ENCODE data around the gene TEX36. TPM values are rescaled to one million over a fixed set of nuclear protein-coding genes. Genes with fewer than 3 reads are reported as not detected.

Gene TEX36
- not detected in 2 replicates for total RNA-seq (2011; cell fraction: chromatin; rRNA removed; ENCODE audit: low replicate concordance)
- total RNA-seq (2011; cell fraction: nucleolus; rRNA removed), result not detected in 2 replicates
- not detected in 2 replicates for total RNA-seq (2011; cell fraction: nucleoplasm; rRNA removed)
- total RNA-seq (2014; rRNA removed) (not detected in 2 replicates), total RNA-seq (2014; rRNA removed; fragmentation: Illumina TruSeq; extraction: Trizol) (not detected in 2 replicates), total RNA-seq (2015; rRNA removed; fragmentation: Illumina TruSeq; extraction: Trizol) (not detected in 2 replicates), total RNA-seq (2021) (not detected in 2 replicates), polyA plus RNA-seq (2011; rRNA removed) (not detected in 2 replicates), polyA plus RNA-seq (2014; fragmentation: Illumina TruSeq; extraction: Trizol) (0.15 TPM in 1 of 2 replicates, not detected in the other), polyA plus RNA-seq (2014; fragmentation: Nextera tagmentation; extraction: Ambion mirVana) (under 1 TPM in 1 of 2 experiments, not detected in 1; 0.10 TPM), polyA plus RNA-seq (2014; rRNA removed) (0.82 TPM in 1 of 2 replicates, not detected in the other), polyA minus RNA-seq (2011; rRNA and poly(A)+ RNA removed) (not detected in 2 replicates), Bru-seq, nascent RNA (percentile 14 among the genes with signal in this experiment), BruChase-seq, experiment 1, labeled RNA remaining after a 2-hour chase (not detected), BruChase-seq, experiment 2, labeled RNA remaining after a 6-hour chase (percentile 4 among the genes with signal in this experiment)
- polyA plus RNA-seq (2011; cell fraction: cytosol; rRNA removed), result not detected in 2 replicates
- polyA plus RNA-seq (2011; cell fraction: nucleus; rRNA removed), result not detected in 2 replicates
- polyA plus RNA-seq (2012), result 0.09 TPM in 1 of 2 replicates, not detected in the other
- not detected in 2 replicates for polyA minus RNA-seq (2011; cell fraction: cytosol; rRNA and poly(A)+ RNA removed)
- not detected in 2 replicates for polyA minus RNA-seq (2011; cell fraction: nucleus; rRNA and poly(A)+ RNA removed)
- long read RNA-seq, experiment 1, result 0 reads
- long read RNA-seq, experiment 2, result 0 reads
- long read RNA-seq, experiment 3, partial matches to known transcripts, result 1 of 1 reads
- long read RNA-seq, experiment 3, other reads (novel, unspliced or antisense), result 0 of 1 reads

- Histone ChIP-seq H3K36me3 (ENCODE audit: control insufficient read depth, insufficient read depth, low read length) (no peaks in the 10 kb centered on the region), H2AFZ (ENCODE audit: low read depth, low read length) (no peak within 1 kb of the TSS), H3K4me2 (ENCODE audit: insufficient read depth, low read length) (no peak within 1 kb of the TSS), H3K27ac (ENCODE audit: extremely low read depth, low read depth, low read length) (no peak within 1 kb of the TSS), H3K4me1 (replicated peaks in 1 of 2; ENCODE audit: control insufficient read depth in 2 of 2, insufficient read depth in 2 of 2, low read length in 2 of 2) (no peaks in the 10 kb centered on the region), H3K9me1 (ENCODE audit: control insufficient read depth, insufficient read depth, low read length) (no peaks in the 10 kb centered on the region), H3K79me2 (ENCODE audit: control insufficient read depth, insufficient read depth, low read length) (no peaks in the 10 kb centered on the region), H3K27me3 (ENCODE audit: control insufficient read depth in 2 of 2, insufficient read depth in 2 of 2, low read length in 2 of 2) (peaks cover 8 to 27% of the 10 kb centered on the region in 2 experiments; a peak in 4 of 5 replicates), H3K4me3 (no peak within 1 kb of the TSS), H3K9ac (ENCODE audit: insufficient read depth in 1 of 2, low read depth in 2 of 2, low read length in 2 of 2) (no peak within 1 kb of the TSS), H4K20me1 (replicated peaks; ENCODE audit: control insufficient read depth, insufficient read depth, low read length) (no peaks in the 10 kb centered on the region), H3K9me3 (replicated peaks; ENCODE audit: control insufficient read depth, insufficient read depth, low read depth, low read length) (no peaks in the 10 kb centered on the region)
- POLR2A ChIA-PET, result no interaction called here
- CTCF ChIA-PET (ENCODE audit: low intra/inter-chr PET ratio), result no interaction called here
- intact Hi-C loops (cut with micrococcal nuclease), result no loop called here
- 0% methylated on average over 2 of the region's 3 CpGs for WGBS (ENCODE audit: insufficient coverage, low coverage, missing lambda C conversion rate)
- BruUV-seq (replicated peaks), result no TSS peak
- FAIRE-seq, result no peak
- DNase-seq (ENCODE audit: extremely low read depth in 1 of 4, low spot score in 3 of 4), result no peak
- in situ Hi-C loops (cut with MboI), result no loop called here
- ATAC-seq, result no peak
- TF ChIP-seq TFAP4 (CRISPR knock-in tag; IDR thresholded peaks at IDR 0.05; ENCODE audit: borderline replicate concordance) (no peak), ZNF41 (CRISPR knock-in tag; conservative IDR thresholded peaks at IDR 0.05) (no peak), ZNF197 (CRISPR knock-in tag; IDR thresholded peaks at IDR 0.05; ENCODE audit: low read depth) (no peak), GATA2 (CRISPR knock-in tag; IDR thresholded peaks at IDR 0.05) (no peak), ZNF699 (CRISPR knock-in tag; IDR thresholded peaks at IDR 0.05; ENCODE audit: insufficient replicate concordance) (no peak), HDAC2 (IDR thresholded peaks at IDR 0.05) (no peak), CBFA2T2 (conservative IDR thresholded peaks at IDR 0.05) (no peak), MYBL2 (IDR thresholded peaks at IDR 0.05; ENCODE audit: low read depth) (no peak), MYBL2 (CRISPR knock-in tag; IDR thresholded peaks at IDR 0.05; ENCODE audit: borderline replicate concordance) (no peak), TGIF2 (CRISPR knock-in tag; IDR thresholded peaks at IDR 0.05) (no peak), ZNF518B (CRISPR knock-in tag; IDR thresholded peaks at IDR 0.05) (no peak), ZSCAN32 (CRISPR knock-in tag; IDR thresholded peaks at IDR 0.05) (no peak), ELF2 (CRISPR knock-in tag; IDR thresholded peaks at IDR 0.05) (no peak), KDM4B (IDR thresholded peaks at IDR 0.05; ENCODE audit: borderline replicate concordance in 2 of 2, low read depth in 1 of 2) (no peak), ARID2 (IDR thresholded peaks at IDR 0.05) (no peak), CBX8 (IDR thresholded peaks at IDR 0.05; ENCODE audit: borderline replicate concordance, extremely low read depth, low read depth, low read length, poor library complexity, severe bottlenecking) (no peak)
Measured at GRCh38 chr10:125683063-125683462, at the start of gene TEX36. Gene TEX36, minus strand, starts transcription at chr10:125683163. Its CDS starts 174 bp downstream, at chr10:125682989.
